HG02623 (cell line): Measurements from ENCODE around the gene EIF2S2.
"Not testable (repeated sequence)": the region's sequence is repeated elsewhere in the genome, so short reads cannot be mapped to it uniquely, and the experiment has no call there.

Experiments used
- ATAC-seq: cut with Tn5 transposase; IDR thresholded peaks from one replicate; pipeline ENCODE4 v1.9.1; 2021; ENCODE audit warnings: moderate library complexity; ENCODE audit not compliant: unreplicated experiment

Gene EIF2S2

GRCh38 chr20:34111702-34112599 lies at the start of gene EIF2S2:
Gene EIF2S2, minus strand, starts transcription at chr20:34112243. Its CDS starts 133 bp downstream, at chr20:34112110.
- ATAC-seq = peak; percentile 87

GRCh38 chr20:34157697-34158096 lies 45.7 kb upstream of the EIF2S2 start:
- not testable (repeated sequence) for ATAC-seq

- no peak for ATAC-seq
These were observed 43.8 kb upstream of the EIF2S2 start for GRCh38 chr20:34155836-34156235.

- not testable (repeated sequence) for ATAC-seq
These were observed 41.1 kb upstream of the EIF2S2 start for GRCh38 chr20:34153169-34153568.

GRCh38 chr20:34152073-34152472 lies 40.0 kb upstream of the EIF2S2 start:
- ATAC-seq = not testable (repeated sequence)

- ATAC-seq = no peak
These were observed 38.4 kb upstream of the EIF2S2 start for GRCh38 chr20:34150306-34151000.

- ATAC-seq = no peak
These were observed 33.3 kb upstream of the EIF2S2 start for GRCh38 chr20:34145280-34145819.

- no peak for ATAC-seq
These were observed 31.9 kb upstream of the EIF2S2 start for GRCh38 chr20:34143951-34144350.

GRCh38 chr20:34142121-34142520 lies 30.1 kb upstream of the EIF2S2 start:
- ATAC-seq = no peak

GRCh38 chr20:34141293-34141692 lies 29.2 kb upstream of the EIF2S2 start:
- no peak for ATAC-seq

- ATAC-seq = not testable (repeated sequence)
These were observed 23.7 kb upstream of the EIF2S2 start for GRCh38 chr20:34135525-34136275.

- ATAC-seq = not testable (repeated sequence)
These were observed 21.4 kb upstream of the EIF2S2 start for GRCh38 chr20:34133365-34133860.

GRCh38 chr20:34132943-34133342 lies 20.9 kb upstream of the EIF2S2 start:
- not testable (repeated sequence) for ATAC-seq

GRCh38 chr20:34132491-34132890 lies 20.4 kb upstream of the EIF2S2 start:
- ATAC-seq = not testable (repeated sequence)

- no peak for ATAC-seq
These were observed 19.4 kb upstream of the EIF2S2 start for GRCh38 chr20:34131491-34131890.

GRCh38 chr20:34129518-34130162 lies 17.6 kb upstream of the EIF2S2 start:
- ATAC-seq = no peak

GRCh38 chr20:34127792-34128191 lies 15.7 kb upstream of the EIF2S2 start:
- no peak for ATAC-seq

- ATAC-seq = peak; percentile 47
These were observed 12.6 kb upstream of the EIF2S2 start for GRCh38 chr20:34124469-34125249.

GRCh38 chr20:34123309-34123708 lies 11.3 kb upstream of the EIF2S2 start:
- ATAC-seq = no peak
